ENCODE results near the gene CRB1.

DNA sequence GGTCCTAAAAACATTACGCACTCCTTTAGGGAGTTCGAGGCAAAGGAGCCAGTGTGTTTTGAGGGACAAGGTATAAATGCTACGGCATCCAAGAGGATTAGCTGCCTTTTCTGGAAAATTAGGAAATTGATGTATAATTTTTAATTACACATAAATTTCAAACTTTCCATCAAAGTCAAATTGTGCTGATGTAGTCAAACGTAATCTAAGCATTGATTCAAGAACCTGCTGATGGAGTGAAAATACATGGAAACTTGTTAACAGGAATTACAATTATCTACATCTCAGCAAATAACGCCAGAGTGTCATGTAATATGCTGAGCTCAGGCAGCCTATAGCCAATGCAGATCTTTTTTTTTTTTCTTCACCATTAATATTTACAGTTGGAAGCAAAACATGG, 194.5 kb downstream of the CRB1 start:
- TF ChIP-seq GATA3 (IDR thresholded peaks at IDR 0.05; ENCODE audit: low read depth, low read length): no peak
- TF ChIP-seq GATA2 (IDR thresholded peaks at IDR 0.05; ENCODE audit: low read depth, low read length): no peak
